HUDEP-2 (cell line): ENCODE measurements around the gene GRK6.

Source experiments
- DNase-seq, 76 experiments: peaks; one replicate each; lab custom pipeline; 2025; ENCODE audit not compliant: unreplicated experiment in 76 of 76; lab: John Stamatoyannopoulos, UW

Gene GRK6

GRCh38 chr5:177450667-177451424 is 24.4 kb downstream of the GRK6 start:
- no peak for DNase-seq

- DNase-seq, result no peak
Observed at GRCh38 chr5:177452688-177453638, 26.5 kb downstream of the GRK6 start.

GRCh38 chr5:177453852-177454396 is 27.4 kb downstream of the GRK6 start:
- DNase-seq, result no peak

GRCh38 chr5:177454397-177455035 is 28.0 kb downstream of the GRK6 start:
- peak in 72 of 76 experiments; percentile 15 to 92 (median 81) for DNase-seq

- DNase-seq, result peak in 71 of 76 experiments; percentile 17 to 93 (median 73)
Observed at GRCh38 chr5:177455036-177455660, 28.7 kb downstream of the GRK6 start.

- DNase-seq, result peak in 74 of 76 experiments; percentile 17 to 95 (median 86)
Observed at GRCh38 chr5:177455661-177456590, 29.4 kb downstream of the GRK6 start.

GRCh38 chr5:177456591-177456964 is 30.1 kb downstream of the GRK6 start:
- DNase-seq, result no peak

GRCh38 chr5:177456976-177457851 is 30.7 kb downstream of the GRK6 start:
- DNase-seq, result peak in 73 of 76 experiments; percentile 23 to 96 (median 83)

GRCh38 chr5:177457852-177458681 is 31.6 kb downstream of the GRK6 start:
- no peak for DNase-seq

- no peak for DNase-seq
Observed at GRCh38 chr5:177458912-177459350, 32.5 kb downstream of the GRK6 start.

GRCh38 chr5:177459357-177459756 is 32.9 kb downstream of the GRK6 start:
- no peak for DNase-seq

- no peak for DNase-seq
Observed at GRCh38 chr5:177459819-177460628, 33.5 kb downstream of the GRK6 start.

- no peak for DNase-seq
Observed at GRCh38 chr5:177462021-177462670, 35.7 kb downstream of the GRK6 start.

- no peak for DNase-seq
Observed at GRCh38 chr5:177465044-177465443, 38.6 kb downstream of the GRK6 start.

GRCh38 chr5:177466861-177467260 is 40.4 kb downstream of the GRK6 start:
- no peak for DNase-seq

GRCh38 chr5:177467436-177467835 is 41.0 kb downstream of the GRK6 start:
- no peak for DNase-seq
